Measurements from ENCODE around the gene PHAF1.

DNA sequence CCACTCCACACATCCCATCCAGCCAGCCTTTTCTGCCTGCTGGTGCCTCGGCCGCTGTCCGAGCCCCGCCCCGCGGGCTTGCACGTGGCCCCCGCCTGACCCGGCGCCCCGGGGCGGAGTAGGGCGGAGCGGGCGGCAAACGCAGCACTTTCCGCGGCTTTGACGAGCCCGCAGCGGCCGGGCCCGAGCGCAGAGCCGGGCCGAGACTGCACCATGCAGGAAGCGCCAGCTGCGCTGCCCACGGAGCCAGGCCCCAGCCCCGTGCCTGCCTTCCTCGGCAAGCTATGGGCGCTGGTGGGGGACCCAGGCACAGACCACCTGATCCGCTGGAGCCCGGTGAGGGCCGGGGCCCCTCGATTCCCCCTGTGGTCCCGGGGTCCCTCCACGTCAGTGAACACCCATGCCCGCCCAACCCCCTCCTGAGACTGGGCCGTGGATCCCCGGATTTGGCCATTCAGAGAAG lies 54.9 kb downstream of the PHAF1 start, which contains the start of gene HSF4:
- TF ChIP-seq, protein P1, sequence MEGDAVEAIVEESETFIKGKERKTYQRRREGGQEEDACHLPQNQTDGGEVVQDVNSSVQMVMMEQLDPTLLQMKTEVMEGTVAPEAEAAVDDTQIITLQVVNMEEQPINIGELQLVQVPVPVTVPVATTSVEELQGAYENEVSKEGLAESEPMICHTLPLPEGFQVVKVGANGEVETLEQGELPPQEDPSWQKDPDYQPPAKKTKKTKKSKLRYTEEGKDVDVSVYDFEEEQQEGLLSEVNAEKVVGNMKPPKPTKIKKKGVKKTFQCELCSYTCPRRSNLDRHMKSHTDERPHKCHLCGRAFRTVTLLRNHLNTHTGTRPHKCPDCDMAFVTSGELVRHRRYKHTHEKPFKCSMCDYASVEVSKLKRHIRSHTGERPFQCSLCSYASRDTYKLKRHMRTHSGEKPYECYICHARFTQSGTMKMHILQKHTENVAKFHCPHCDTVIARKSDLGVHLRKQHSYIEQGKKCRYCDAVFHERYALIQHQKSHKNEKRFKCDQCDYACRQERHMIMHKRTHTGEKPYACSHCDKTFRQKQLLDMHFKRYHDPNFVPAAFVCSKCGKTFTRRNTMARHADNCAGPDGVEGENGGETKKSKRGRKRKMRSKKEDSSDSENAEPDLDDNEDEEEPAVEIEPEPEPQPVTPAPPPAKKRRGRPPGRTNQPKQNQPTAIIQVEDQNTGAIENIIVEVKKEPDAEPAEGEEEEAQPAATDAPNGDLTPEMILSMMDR (conservative IDR thresholded peaks at IDR 0.05 in 1 of 2, IDR thresholded peaks at IDR 0.05 in 1 of 2; ENCODE audit: extremely low read depth in 1 of 2, insufficient read depth in 1 of 2, low read depth in 1 of 2, low read length in 2 of 2) = no peak
- TF ChIP-seq EZH2 (IDR thresholded peaks at IDR 0.05; ENCODE audit: borderline replicate concordance, low read length) = no peak
